GM19468 (cell line): ENCODE data around the gene SPRED2.

Source experiments
- ATAC-seq: cut with Tn5 transposase; IDR thresholded peaks from one replicate; pipeline ENCODE4 v1.9.1; 2021; ENCODE audit warnings: mild to moderate bottlenecking, moderate library complexity, moderate number of reproducible peaks; ENCODE audit not compliant: unreplicated experiment; ENCODE audit errors: extremely low read depth

SPRED2 gene

GRCh38 chr2:65432227-65433190, at the start of gene SPRED2:
Gene SPRED2, minus strand, starts transcription at chr2:65432599. Its CDS starts 612 bp downstream, at chr2:65431987.
- ATAC-seq: peak; percentile 10

- ATAC-seq: no peak
These were observed 49.6 kb upstream of the SPRED2 start for GRCh38 chr2:65481961-65482360.

GRCh38 chr2:65479524-65479923, 47.1 kb upstream of the SPRED2 start:
- ATAC-seq: no peak

- no peak for ATAC-seq
These were observed 46.2 kb upstream of the SPRED2 start for GRCh38 chr2:65478498-65479135.

GRCh38 chr2:65477590-65477989, 45.2 kb upstream of the SPRED2 start:
- ATAC-seq: no peak

DNA sequence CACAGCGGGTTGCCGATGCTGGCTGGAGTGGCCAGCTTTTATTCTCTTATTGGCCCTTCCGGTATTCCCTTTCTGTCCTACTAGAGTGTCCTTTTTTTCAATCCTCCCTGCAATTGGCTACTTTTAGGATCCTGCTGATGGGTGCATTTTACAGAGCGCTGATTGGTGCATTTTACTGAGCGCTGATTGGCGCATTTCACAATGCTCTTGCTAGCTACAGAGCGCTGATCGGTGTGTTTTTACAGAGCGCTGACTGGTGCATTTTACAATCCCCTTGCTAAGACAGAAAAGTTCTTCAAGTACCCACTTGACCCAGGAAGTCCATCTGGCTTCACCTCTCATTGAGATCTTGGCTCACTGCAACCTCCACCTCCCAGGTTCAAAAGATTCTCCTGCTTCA, 44.4 kb upstream of the SPRED2 start:
- ATAC-seq: no peak

DNA sequence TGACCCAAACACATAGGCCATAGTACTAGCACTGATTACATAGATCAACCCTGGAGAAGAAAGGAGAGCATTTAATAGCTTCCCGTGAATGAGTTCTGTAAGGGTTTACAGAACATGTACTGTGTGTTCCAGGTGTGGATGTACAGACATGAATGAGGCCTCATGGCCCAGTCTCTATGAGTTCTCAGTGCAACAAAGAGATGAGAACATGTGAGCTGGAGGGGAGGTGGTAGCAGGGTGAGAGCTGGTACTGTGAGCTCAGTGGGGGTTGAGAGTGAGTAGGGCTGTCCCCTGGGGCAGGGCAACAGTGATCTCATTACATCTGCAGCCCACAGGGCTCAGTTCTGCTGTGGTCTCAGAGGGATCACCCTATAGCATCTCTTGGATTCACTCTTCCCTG, 42.6 kb upstream of the SPRED2 start:
- ATAC-seq: no peak

GRCh38 chr2:65473045-65473444, 40.6 kb upstream of the SPRED2 start:
- no peak for ATAC-seq

- no peak for ATAC-seq
These were observed 39.0 kb upstream of the SPRED2 start for GRCh38 chr2:65471409-65471808.

GRCh38 chr2:65466551-65466950, 34.2 kb upstream of the SPRED2 start:
- no peak for ATAC-seq

- ATAC-seq: no peak
These were observed 33.5 kb upstream of the SPRED2 start for GRCh38 chr2:65465857-65466256.

GRCh38 chr2:65465124-65465523, 32.7 kb upstream of the SPRED2 start:
- no peak for ATAC-seq

DNA sequence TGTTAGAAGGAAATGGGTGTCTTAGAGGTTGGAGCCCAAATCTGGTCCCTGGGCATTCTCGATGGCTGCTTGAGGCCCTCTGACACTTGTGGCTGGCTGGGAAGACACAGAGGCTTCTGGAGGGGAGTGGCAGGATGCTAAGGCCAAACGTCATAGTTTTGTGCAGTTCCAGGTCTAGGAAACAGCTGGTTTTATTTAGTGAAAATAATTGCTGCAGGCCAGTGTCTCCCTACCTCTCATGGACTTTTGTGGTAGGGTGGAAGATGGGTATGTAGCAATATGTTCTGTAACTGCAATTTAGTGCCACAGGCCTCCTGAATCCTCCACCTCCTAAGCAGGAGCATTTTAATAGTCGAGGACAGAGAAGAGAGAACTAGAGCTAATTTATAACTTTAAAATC, 32.2 kb upstream of the SPRED2 start:
- no peak for ATAC-seq

GRCh38 chr2:65458999-65459398, 26.6 kb upstream of the SPRED2 start:
- ATAC-seq: no peak

GRCh38 chr2:65456886-65457285, 24.5 kb upstream of the SPRED2 start:
- ATAC-seq: no peak

DNA sequence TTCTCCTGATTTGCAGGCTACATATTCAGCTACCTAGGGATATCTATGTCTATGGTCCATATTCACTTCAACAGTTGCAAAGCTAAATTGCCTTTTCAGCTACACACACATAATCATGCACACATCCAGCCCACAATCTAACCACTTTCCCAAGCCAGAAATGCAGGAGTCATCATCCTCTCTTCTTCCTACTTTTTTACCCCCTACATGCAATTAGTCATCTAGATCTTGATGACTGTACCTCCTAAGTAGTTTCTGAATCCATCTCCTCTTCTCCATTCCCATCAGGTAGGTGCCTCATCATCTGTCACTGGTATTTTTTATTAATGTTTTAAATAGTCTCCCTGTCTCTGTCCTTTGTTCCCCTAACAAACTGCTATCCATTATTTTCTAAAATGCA, 23.7 kb upstream of the SPRED2 start:
- no peak for ATAC-seq

DNA sequence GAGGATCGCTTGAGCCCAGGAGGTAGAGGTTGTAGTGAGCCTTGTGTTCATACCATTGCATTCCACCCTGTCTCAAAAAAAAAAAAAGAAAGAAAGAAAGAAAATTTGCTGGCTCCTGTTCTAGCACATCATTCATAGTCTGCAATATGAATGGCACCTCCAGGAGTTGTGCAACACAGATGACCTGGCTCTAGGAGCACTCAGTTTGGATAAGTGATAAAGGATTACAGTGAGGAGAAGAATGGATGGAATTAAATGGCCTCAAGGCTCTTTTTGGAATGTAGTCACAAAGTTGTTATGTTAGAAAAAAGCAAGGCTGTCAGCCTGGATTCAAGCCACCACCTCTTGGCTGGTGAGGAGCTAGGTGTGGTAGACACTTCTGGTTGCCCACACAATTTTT, 21.5 kb upstream of the SPRED2 start:
- no peak for ATAC-seq

DNA sequence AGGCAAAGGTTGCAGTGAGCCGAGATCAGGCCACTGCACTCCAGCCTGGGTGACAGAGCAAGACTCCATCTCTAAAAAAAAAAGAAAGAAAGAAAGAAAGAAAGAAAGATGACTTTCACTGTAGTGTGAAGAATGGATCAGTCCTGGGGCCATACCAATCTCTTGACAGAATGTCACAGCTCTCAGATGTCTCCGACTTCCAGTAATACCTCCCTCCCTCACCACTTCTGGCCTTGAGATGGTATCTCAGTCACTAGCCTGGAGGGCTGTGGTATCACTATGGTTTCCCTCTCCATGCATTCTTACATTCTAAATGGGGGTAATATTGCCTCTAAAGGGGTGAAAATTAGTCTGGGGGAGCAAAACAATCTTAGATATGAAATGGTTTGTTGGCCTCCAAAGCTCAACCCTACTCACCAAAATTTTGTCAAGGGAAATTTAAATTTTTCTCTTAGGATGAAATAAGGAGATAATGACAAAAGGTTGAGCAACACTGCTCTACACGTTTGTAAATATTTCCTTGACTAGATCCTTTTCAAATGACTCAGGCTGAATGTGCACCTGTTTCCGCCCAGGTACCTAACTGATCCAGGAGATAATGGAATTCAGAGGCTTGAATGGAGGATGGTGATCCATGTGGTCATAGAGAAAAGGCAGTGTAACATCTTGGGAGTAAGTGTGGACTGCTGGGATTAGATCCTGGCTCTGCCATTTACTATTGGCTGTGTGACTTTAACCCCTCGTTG, 19.9 kb upstream of the SPRED2 start:
- ATAC-seq: no peak

DNA sequence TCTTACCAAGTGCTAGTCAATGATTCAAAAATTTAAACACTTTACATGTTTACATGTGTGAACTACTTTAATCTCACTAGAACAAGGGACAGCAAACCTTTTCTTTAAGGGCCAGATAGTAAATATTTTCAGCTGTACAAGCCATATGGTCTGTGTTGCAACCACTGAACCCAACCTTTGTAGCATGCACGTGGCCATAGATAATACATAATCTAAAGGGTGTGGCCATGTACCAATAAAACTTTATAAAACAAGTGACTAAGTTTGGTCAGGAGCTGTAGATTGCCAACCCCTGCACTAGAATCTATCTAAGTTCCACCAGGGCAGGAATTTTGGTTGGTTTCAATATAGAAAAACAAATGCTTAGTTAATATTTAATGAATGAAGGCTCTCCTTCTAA, 18.4 kb upstream of the SPRED2 start:
- no peak for ATAC-seq

GRCh38 chr2:65450393-65450792, 18.0 kb upstream of the SPRED2 start:
- no peak for ATAC-seq
